ENCODE data around the gene ORAI3.

The ORAI3 gene

DNA sequence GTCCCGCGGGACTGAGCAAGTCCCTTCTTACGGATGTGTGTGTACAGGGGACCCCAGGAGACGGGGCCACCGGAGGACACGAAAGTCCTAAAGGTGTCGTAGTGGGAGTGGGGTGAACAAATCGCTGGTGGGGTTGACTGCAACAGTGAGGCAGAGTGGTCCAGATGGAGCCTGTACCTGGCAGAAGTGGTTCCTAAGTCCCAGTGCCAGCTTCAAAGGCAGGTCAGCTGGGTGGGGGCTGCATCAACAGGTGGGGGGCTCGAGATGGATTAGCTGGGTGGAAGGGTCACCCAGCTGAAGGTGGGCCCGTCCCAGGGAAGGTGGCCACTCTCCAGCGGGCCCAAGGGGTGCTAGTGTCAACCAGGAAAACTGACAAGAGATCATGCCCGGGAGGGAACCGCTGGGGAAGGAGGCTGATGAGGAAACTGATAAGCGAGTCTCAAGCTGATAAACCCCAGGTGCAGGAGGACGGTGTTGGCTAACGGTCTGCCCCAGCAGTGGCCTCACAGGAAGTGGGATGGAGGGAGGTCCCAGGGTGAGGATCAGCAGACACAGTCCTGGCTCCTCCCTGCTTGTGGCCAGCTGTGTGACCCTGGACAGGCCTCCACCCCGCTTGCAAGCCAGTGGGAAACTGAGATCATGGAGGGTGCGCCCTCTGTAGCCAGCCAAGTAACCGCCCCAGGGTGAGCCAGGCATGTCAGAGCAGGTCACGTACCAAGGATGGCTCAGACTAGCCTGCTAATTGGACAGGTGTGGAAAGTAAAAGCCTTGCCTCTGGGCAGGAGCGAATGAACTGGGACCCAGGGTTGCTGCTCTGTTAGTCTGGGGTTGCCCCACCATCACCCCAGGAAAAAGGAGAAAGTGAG, 1.0 kb downstream of the ORAI3 start:
- no peak for DNase-seq (ENCODE audit: low read depth, low spot score)
- peak overlapping the region; percentile 71 for H3K4me3 ChIP-seq (ENCODE audit: low read depth, low read length)
- TF ChIP-seq, protein P1, sequence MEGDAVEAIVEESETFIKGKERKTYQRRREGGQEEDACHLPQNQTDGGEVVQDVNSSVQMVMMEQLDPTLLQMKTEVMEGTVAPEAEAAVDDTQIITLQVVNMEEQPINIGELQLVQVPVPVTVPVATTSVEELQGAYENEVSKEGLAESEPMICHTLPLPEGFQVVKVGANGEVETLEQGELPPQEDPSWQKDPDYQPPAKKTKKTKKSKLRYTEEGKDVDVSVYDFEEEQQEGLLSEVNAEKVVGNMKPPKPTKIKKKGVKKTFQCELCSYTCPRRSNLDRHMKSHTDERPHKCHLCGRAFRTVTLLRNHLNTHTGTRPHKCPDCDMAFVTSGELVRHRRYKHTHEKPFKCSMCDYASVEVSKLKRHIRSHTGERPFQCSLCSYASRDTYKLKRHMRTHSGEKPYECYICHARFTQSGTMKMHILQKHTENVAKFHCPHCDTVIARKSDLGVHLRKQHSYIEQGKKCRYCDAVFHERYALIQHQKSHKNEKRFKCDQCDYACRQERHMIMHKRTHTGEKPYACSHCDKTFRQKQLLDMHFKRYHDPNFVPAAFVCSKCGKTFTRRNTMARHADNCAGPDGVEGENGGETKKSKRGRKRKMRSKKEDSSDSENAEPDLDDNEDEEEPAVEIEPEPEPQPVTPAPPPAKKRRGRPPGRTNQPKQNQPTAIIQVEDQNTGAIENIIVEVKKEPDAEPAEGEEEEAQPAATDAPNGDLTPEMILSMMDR (IDR thresholded peaks at IDR 0.05; ENCODE audit: insufficient read depth, low read length, missing control alignments) = no peak
- ChIA-PET POLR2A (interaction anchor here (0.6 to 1.2 kb wide), 3 partner anchors 10 to 243 kb away, joined by 3 read pairs; no protein-coding TSS in a partner anchor), CTCF (interaction anchor here (0.8 to 8.4 kb wide), 8 partner anchors 8 to 919 kb away, joined by 3 to 103 read pairs (median 5); partner anchors contain the start of genes VKORC1 and ZNF843)

DNA sequence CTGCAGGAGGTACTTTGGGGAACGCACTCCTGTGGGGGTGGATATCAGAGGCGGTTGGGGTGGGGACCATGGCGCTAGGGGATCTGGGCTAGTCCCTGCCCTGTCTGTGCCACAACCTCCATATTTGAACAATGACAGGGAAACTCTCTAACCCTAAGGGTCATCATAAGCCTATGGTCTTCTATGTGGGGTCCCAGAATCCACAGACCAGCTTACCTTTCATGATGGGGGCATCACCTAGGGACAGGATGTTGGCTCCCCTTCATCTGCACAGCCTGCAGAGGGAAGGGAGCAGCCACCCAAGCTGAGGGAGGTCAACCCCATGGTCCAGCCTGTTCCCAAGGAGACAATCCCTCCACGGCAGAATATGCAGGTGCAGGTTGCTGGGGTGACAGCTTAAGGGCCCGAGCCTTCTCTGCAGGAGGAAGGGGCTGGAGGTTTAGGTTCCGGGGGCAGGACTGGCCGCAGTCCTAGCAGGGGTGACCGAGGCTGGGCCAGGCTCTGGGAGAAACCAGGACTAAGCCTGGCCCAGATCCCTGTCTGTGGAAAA, 1.7 kb downstream of the ORAI3 start:
- CTCF ChIA-PET = interaction anchor here (0.8 to 8.4 kb wide), 8 partner anchors 9 to 918 kb away, joined by 3 to 103 read pairs (median 5); partner anchors contain the start of genes VKORC1 and ZNF843
- DNase-seq (ENCODE audit: low read depth, low spot score) = no peak
- peak overlapping the region; percentile 71 for H3K4me3 ChIP-seq (ENCODE audit: low read depth, low read length)
- POLR2A ChIA-PET = interaction anchor here (1.2 kb wide), 1 partner anchor 11 kb away, joined by 3 read pairs; no protein-coding TSS in a partner anchor
- TF ChIP-seq, protein P1 (IDR thresholded peaks at IDR 0.05; ENCODE audit: insufficient read depth, low read length, missing control alignments) = no peak

DNA sequence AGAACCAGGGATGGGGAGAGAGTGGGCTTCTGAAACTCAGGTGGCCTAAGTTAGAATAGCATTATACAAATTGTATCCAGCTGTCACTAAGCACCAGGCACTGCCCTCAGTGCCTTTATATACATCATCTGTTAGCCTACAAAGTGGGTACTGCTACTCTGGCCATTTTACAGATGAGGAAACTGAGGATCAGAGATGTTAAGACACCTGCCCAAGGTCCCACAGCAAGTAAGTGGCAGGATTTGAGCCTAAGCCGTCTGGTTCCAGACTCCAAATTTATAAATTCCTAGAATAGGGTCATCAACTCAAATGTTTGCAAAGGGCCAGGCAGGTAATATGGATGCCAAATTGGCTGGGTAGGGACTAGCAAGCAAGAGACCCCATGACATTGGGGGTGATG, 2.3 kb downstream of the ORAI3 start:
- CTCF ChIA-PET = interaction anchor here (1.1 to 8.4 kb wide), 6 partner anchors 10 to 492 kb away, joined by 3 to 103 read pairs (median 24); partner anchors contain the start of genes VKORC1 and ZNF843
- TF ChIP-seq, protein P1 (IDR thresholded peaks at IDR 0.05; ENCODE audit: insufficient read depth, low read length, missing control alignments) = no peak
- POLR2A ChIA-PET = interaction anchor here (1.2 kb wide), 1 partner anchor 11 kb away, joined by 3 read pairs; no protein-coding TSS in a partner anchor
- no peak overlapping the region for H3K4me3 ChIP-seq (ENCODE audit: low read depth, low read length)
- no peak for DNase-seq (ENCODE audit: low read depth, low spot score)

DNA sequence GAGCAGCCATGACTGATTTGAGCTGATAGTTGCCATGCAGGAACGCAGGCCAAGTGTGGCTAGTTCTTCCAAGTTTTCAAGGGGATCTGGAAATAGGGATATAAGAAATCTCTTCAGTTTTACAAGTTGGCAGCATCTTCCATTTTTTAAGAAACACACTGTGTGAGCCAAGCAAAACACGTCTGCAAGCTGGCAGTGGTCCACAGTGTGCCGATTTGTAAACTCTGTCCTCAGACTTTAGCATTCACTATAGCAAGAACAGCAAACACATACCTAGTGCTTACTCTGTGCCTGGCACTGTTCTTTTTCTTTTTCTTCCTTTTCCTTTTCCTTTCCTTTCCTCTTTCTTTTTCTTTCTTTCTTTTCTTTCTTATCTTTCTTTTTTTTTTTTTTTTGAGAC, 2.9 kb downstream of the ORAI3 start:
- TF ChIP-seq, protein P1 (IDR thresholded peaks at IDR 0.05; ENCODE audit: insufficient read depth, low read length, missing control alignments) = no peak
- POLR2A ChIA-PET = no interaction called here
- CTCF ChIA-PET = interaction anchor here (1.1 to 8.4 kb wide), 5 partner anchors 10 to 491 kb away, joined by 3 to 103 read pairs (median 45); partner anchors contain the start of genes VKORC1 and ZNF843
- no peak overlapping the region for H3K4me3 ChIP-seq (ENCODE audit: low read depth, low read length)
- DNase-seq (ENCODE audit: low read depth, low spot score) = no peak

GRCh38 chr16:30953111-30953510, 4.2 kb downstream of the ORAI3 start:
- DNase-seq (ENCODE audit: low read depth, low spot score) = no peak
- CTCF ChIA-PET = interaction anchor here (0.6 to 8.4 kb wide), 25 partner anchors 12 to 919 kb away, joined by 3 to 103 read pairs (median 5); partner anchors contain the start of genes ARMC5, FBXL19, FUS and KAT8
- H3K4me3 ChIP-seq (ENCODE audit: low read depth, low read length) = no peak overlapping the region
- POLR2A ChIA-PET = interaction anchor here (0.6 to 1.5 kb wide), 3 partner anchors 119 to 511 kb away, joined by 3 to 4 read pairs (median 3); partner anchors contain the start of gene FUS
- TF ChIP-seq, protein P1 (IDR thresholded peaks at IDR 0.05; ENCODE audit: insufficient read depth, low read length, missing control alignments) = no peak
